ENCODE measurements around the gene CD226.
"Not testable (repeated sequence)": the region's sequence is repeated elsewhere in the genome, so short reads cannot be mapped to it uniquely, and the experiment has no call there.

Gene CD226

GRCh38 chr18:69871363-69871762 lies 76.3 kb downstream of the CD226 start:
- no peak overlapping the region for H3K9ac ChIP-seq
- H3K79me2 ChIP-seq (ENCODE audit: insufficient read depth, low read depth): no peaks in the 10 kb centered on the region
- H3K27me3 ChIP-seq (ENCODE audit: insufficient read depth, low read depth): no peaks in the 10 kb centered on the region
- no peak for TF ChIP-seq CTCF (conservative IDR thresholded peaks at IDR 0.05; ENCODE audit: low read depth, low read length)
- H3K4me3 ChIP-seq (IDR thresholded peaks at IDR 0.05; ENCODE audit: insufficient read depth, low read depth, low read length): no peak overlapping the region
- H3K27ac ChIP-seq: no peak overlapping the region
- no peak overlapping the region for H3K4me2 ChIP-seq
- no peak overlapping the region for H2AFZ ChIP-seq (ENCODE audit: low read depth)
- H3K4me1 ChIP-seq (ENCODE audit: low read depth, poor library complexity, severe bottlenecking): no peaks in the 10 kb centered on the region
- no peaks in the 10 kb centered on the region for H3K36me3 ChIP-seq (ENCODE audit: insufficient read depth)
- no peaks in the 10 kb centered on the region for H4K20me1 ChIP-seq (ENCODE audit: insufficient read depth)

- Histone ChIP-seq H3K27ac (no peak overlapping the region), H3K79me2 (ENCODE audit: insufficient read depth, low read depth) (no peaks in the 10 kb centered on the region), H3K27me3 (ENCODE audit: insufficient read depth, low read depth) (no peaks in the 10 kb centered on the region), H3K4me2 (no peak overlapping the region), H3K4me3 (IDR thresholded peaks at IDR 0.05; ENCODE audit: insufficient read depth, low read depth, low read length) (no peak overlapping the region), H3K9ac (no peak overlapping the region), H3K4me1 (ENCODE audit: low read depth, poor library complexity, severe bottlenecking) (no peaks in the 10 kb centered on the region), H3K36me3 (ENCODE audit: insufficient read depth) (no peaks in the 10 kb centered on the region), H2AFZ (ENCODE audit: low read depth) (no peak overlapping the region), H4K20me1 (ENCODE audit: insufficient read depth) (no peaks in the 10 kb centered on the region)
- TF ChIP-seq CTCF (conservative IDR thresholded peaks at IDR 0.05; ENCODE audit: low read depth, low read length): no peak
Observed at GRCh38 chr18:69870736-69871135, 76.9 kb downstream of the CD226 start.

GRCh38 chr18:69866212-69866611 lies 81.5 kb downstream of the CD226 start:
- Histone ChIP-seq H3K9ac (no peak overlapping the region), H3K4me1 (ENCODE audit: low read depth, poor library complexity, severe bottlenecking) (no peaks in the 10 kb centered on the region), H3K4me2 (no peak overlapping the region), H3K4me3 (IDR thresholded peaks at IDR 0.05; ENCODE audit: insufficient read depth, low read depth, low read length) (no peak overlapping the region), H2AFZ (ENCODE audit: low read depth) (no peak overlapping the region), H3K27ac (no peak overlapping the region), H3K36me3 (ENCODE audit: insufficient read depth) (no peaks in the 10 kb centered on the region), H3K27me3 (ENCODE audit: insufficient read depth, low read depth) (no peaks in the 10 kb centered on the region), H3K79me2 (ENCODE audit: insufficient read depth, low read depth) (no peaks in the 10 kb centered on the region), H4K20me1 (ENCODE audit: insufficient read depth) (no peaks in the 10 kb centered on the region)
- TF ChIP-seq CTCF (conservative IDR thresholded peaks at IDR 0.05; ENCODE audit: low read depth, low read length): no peak

- H3K4me3 ChIP-seq (IDR thresholded peaks at IDR 0.05; ENCODE audit: insufficient read depth, low read depth, low read length): no peak overlapping the region
- H3K36me3 ChIP-seq (ENCODE audit: insufficient read depth): no peaks in the 10 kb centered on the region
- no peaks in the 10 kb centered on the region for H3K4me1 ChIP-seq (ENCODE audit: low read depth, poor library complexity, severe bottlenecking)
- no peak overlapping the region for H3K4me2 ChIP-seq
- H4K20me1 ChIP-seq (ENCODE audit: insufficient read depth): no peaks in the 10 kb centered on the region
- no peaks in the 10 kb centered on the region for H3K79me2 ChIP-seq (ENCODE audit: insufficient read depth, low read depth)
- H3K9ac ChIP-seq: no peak overlapping the region
- no peak for TF ChIP-seq CTCF (conservative IDR thresholded peaks at IDR 0.05; ENCODE audit: low read depth, low read length)
- no peak overlapping the region for H3K27ac ChIP-seq
- no peaks in the 10 kb centered on the region for H3K27me3 ChIP-seq (ENCODE audit: insufficient read depth, low read depth)
- no peak overlapping the region for H2AFZ ChIP-seq (ENCODE audit: low read depth)
Observed at GRCh38 chr18:69865776-69866175, 81.9 kb downstream of the CD226 start.

- not testable (repeated sequence) for H3K27me3 ChIP-seq (ENCODE audit: insufficient read depth, low read depth); H2AFZ ChIP-seq (ENCODE audit: low read depth); H3K27ac ChIP-seq; H3K79me2 ChIP-seq (ENCODE audit: insufficient read depth, low read depth); H4K20me1 ChIP-seq (ENCODE audit: insufficient read depth); H3K9ac ChIP-seq; H3K36me3 ChIP-seq (ENCODE audit: insufficient read depth); H3K4me3 ChIP-seq (IDR thresholded peaks at IDR 0.05; ENCODE audit: insufficient read depth, low read depth, low read length); H3K4me2 ChIP-seq; H3K4me1 ChIP-seq (ENCODE audit: low read depth, poor library complexity, severe bottlenecking)
Observed at GRCh38 chr18:69864802-69865201, 82.9 kb downstream of the CD226 start.

All from KMS-11 (cell line).